HEK293T (cell line): ENCODE data around the gene MRPL12.

Experiments
- ARNT ChIP-seq: fragments of 450-650 bp; IDR thresholded peaks from 2 replicates; pipeline ENCODE4 v1.6.1; 2017; ENCODE audit warnings: mild to moderate bottlenecking
- BHLHE40 ChIP-seq: fragments of 450-650 bp; IDR thresholded peaks from 2 replicates; pipeline ENCODE4 v1.6.1; 2016; ENCODE audit warnings: mild to moderate bottlenecking, moderate library complexity, borderline replicate concordance
- ELF4 ChIP-seq: fragments of 450-650 bp; IDR thresholded peaks from 2 replicates; pipeline ENCODE4 v1.6.1; 2017; ENCODE audit warnings: antibody characterized with exemption
- FOXM1 ChIP-seq: fragments of 450-650 bp; IDR thresholded peaks from 2 replicates; pipeline ENCODE4 v1.6.1; 2017; ENCODE audit warnings: mild to moderate bottlenecking, borderline replicate concordance
- SP1 ChIP-seq: fragments of 450-650 bp; IDR thresholded peaks from 2 replicates; pipeline ENCODE4 v1.6.1; 2017
- TARDBP ChIP-seq: fragments of 450-650 bp; IDR thresholded peaks from 2 replicates; pipeline ENCODE4 v1.6.1; 2016
- ZNF384 ChIP-seq: fragments of 450-650 bp; IDR thresholded peaks from 2 replicates; pipeline ENCODE4 v1.6.1; 2016

GRCh38 chr17:81741049-81741593, 38.0 kb downstream of the MRPL12 start:
- no peak for TF ChIP-seq SP1
- TF ChIP-seq ARNT, result no peak
- no peak for TF ChIP-seq FOXM1
- TF ChIP-seq ELF4, result no peak
- no peak for TF ChIP-seq ZNF384
- TF ChIP-seq TARDBP, result no peak
- no peak for TF ChIP-seq BHLHE40
